Fibroblast of lung (primary cell): Measurements from ENCODE around the gene B4GALT2. TPM values are rescaled to one million over a fixed set of nuclear protein-coding genes. Genes with fewer than 3 reads are reported as not detected.

ENCODE experiments used
- DNase-seq, 2 donors: peaks; one replicate each; pipeline versions ENCODE4 v3.0.0 to v3.0.0-alpha.2; 2010; ENCODE audit warnings: low read depth in 2 of 2
- H2AFZ ChIP-seq: 2 replicates; pipeline ENCODE4 v1.5.1; 2012; ENCODE audit warnings: low read length, control low read depth, inconsistent platforms
- H3K27ac ChIP-seq: 2 replicates; pipeline ENCODE4 v1.5.1; 2011; ENCODE audit warnings: low read length, control low read depth; ENCODE audit not compliant: insufficient read depth
- H3K27me3 ChIP-seq: 2 replicates; pipeline ENCODE4 v1.5.1; 2011; ENCODE audit warnings: mild to moderate bottlenecking, low read length; ENCODE audit not compliant: control insufficient read depth, insufficient read depth
- H3K36me3 ChIP-seq: 2 replicates; pipeline ENCODE4 v1.5.1; 2011; ENCODE audit warnings: low read length; ENCODE audit not compliant: control insufficient read depth, insufficient read depth
- H3K4me1 ChIP-seq: 2 replicates; pipeline ENCODE4 v1.5.1; 2011; ENCODE audit warnings: low read length; ENCODE audit not compliant: control insufficient read depth, insufficient read depth; ENCODE audit errors: extremely low read depth
- H3K4me2 ChIP-seq: 2 replicates; pipeline ENCODE4 v1.5.1; 2011; ENCODE audit warnings: low read length, control low read depth; ENCODE audit not compliant: insufficient read depth; ENCODE audit errors: extremely low read depth
- H3K4me3 ChIP-seq, 4 experiments: fragments of 200-600 bp in 1 of 4; sonication (generic) in 1 of 4; replicated peaks in 1 of 4; 2 replicates each; pipeline ENCODE4 v1.5.1; 2011 to 2016; ENCODE audit warnings: low read length in 4 of 4, low read depth in 3 of 4, mild to moderate bottlenecking in 3 of 4, control low read depth in 2 of 4, inconsistent platforms in 1 of 4, mixed read lengths in 1 of 4; ENCODE audit not compliant: insufficient read depth in 1 of 4; ENCODE audit errors: control extremely low read depth in 1 of 4
- H3K79me2 ChIP-seq: 2 replicates; pipeline ENCODE4 v1.5.1; 2012; ENCODE audit warnings: mild to moderate bottlenecking, low read length, inconsistent platforms; ENCODE audit not compliant: control insufficient read depth, insufficient read depth
- H3K9ac ChIP-seq: 2 replicates; pipeline ENCODE4 v1.5.1; 2011; ENCODE audit warnings: mild to moderate bottlenecking, low read length, control low read depth; ENCODE audit not compliant: insufficient read depth
- H3K9me3 ChIP-seq: 2 replicates; pipeline ENCODE4 v1.5.1; 2012; ENCODE audit warnings: low read depth, low read length; ENCODE audit not compliant: control insufficient read depth, insufficient read depth
- H4K20me1 ChIP-seq: 2 replicates; pipeline ENCODE4 v1.5.1; 2011; ENCODE audit warnings: low read length; ENCODE audit not compliant: control insufficient read depth, insufficient read depth; ENCODE audit errors: extremely low read depth
- CTCF ChIP-seq, 2 donors: IDR thresholded peaks in 1 of 2; conservative IDR thresholded peaks in 1 of 2; 1 replicate in 1 of 2; 2 replicates in 1 of 2; pipeline ENCODE4 v1.5.1; 2011 to 2012; ENCODE audit warnings: low read length in 2 of 2, control low read depth in 1 of 2, inconsistent platforms in 1 of 2, low read depth in 1 of 2, mild to moderate bottlenecking in 1 of 2
- EZH2 ChIP-seq: IDR thresholded peaks from 2 replicates; pipeline ENCODE4 v1.5.1; 2012; ENCODE audit warnings: low read length, control low read depth, mild to moderate bottlenecking; ENCODE audit errors: missing control alignments
- polyA plus RNA-seq, 2 donors: library from polyadenylated mRNA; depleted of rRNA in 1 of 2; stranded (reverse) in 1 of 2; unstranded in 1 of 2; fragments of >200 nt; gene quantifications; 2 replicates each; pipeline ENCODE4 v1.2.1, GENCODE V29; 2011 to 2012; ENCODE audit warnings: missing spikeins in 1 of 2
- total RNA-seq: library from RNA; depleted of rRNA; stranded (reverse); fragments of >200 nt; gene quantifications from 2 replicates; pipeline ENCODE4 v1.2.1, GENCODE V29; 2014

Gene B4GALT2
- total and polyA plus RNA-seq, 2 donors (not counting 1 experiment from before 2014, with no cell fraction given) = 40.6 to 55.0 TPM

DNA sequence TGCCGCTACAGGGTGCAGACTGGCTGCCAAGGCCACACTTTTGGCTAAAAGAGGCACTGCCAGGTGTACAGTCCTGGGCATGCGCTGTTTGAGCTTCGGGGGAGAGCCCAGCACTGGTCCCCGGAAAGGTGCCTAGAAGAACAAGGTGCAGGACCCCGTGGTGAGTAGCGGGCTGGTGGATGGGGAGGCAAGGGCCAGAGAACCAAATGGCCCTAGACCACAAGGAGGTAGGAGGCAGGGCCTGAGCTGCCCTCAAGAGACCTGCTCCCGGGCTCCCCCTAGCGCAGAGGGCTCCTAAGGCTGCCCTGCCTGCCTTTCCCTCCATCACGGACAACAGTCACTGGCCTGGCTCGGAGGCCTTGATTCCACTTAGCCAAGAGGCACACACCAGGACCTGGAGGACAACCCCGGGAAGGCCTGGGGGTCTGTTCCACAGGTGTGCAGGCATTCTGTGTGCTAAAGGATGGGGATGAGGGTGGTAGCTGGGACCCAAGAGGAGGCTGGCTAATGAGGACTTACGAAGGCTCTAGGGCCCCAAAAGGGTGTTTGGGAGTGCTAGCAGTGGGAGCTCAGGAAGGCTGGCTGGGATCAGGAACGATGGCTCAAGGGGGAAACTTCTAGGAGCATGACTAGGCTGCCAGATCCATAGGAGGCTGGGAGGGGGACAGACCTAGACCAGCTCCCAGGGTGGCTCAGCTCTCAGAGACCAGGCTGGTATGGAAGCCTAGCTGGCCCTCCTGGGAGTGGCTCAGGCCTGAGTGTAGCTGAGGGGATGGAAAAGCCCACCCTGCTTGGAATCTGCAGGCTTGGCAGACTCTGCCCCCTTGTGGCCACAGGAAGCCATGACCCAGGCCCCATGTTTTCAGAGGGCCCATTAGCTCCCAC lies 44.7 kb upstream of the B4GALT2 start:
- Histone ChIP-seq H3K4me2 (peak overlapping the region; percentile 27), H2AFZ (no peak overlapping the region)

GRCh38 chr1:43934986-43935324 lies 44.1 kb upstream of the B4GALT2 start:
- Histone ChIP-seq H4K20me1 (no peaks in the 10 kb centered on the region), H3K9me3 (no peaks in the 10 kb centered on the region), H3K4me2 (no peak overlapping the region), H3K4me1 (peaks cover 9% of the 10 kb centered on the region), H2AFZ (no peak overlapping the region), H3K27ac (no peak overlapping the region), H3K27me3 (no peaks in the 10 kb centered on the region), H3K9ac (no peak overlapping the region), H3K79me2 (no peaks in the 10 kb centered on the region), H3K36me3 (no peaks in the 10 kb centered on the region), H3K4me3 (no peak overlapping the region)
- DNase-seq = no peak
- TF ChIP-seq EZH2 (no peak), CTCF (conservative IDR thresholded peaks at IDR 0.05 in 1 of 2, IDR thresholded peaks at IDR 0.05 in 1 of 2; ENCODE audit: low read depth in 1 of 2, low read length in 2 of 2) (no peak)

More for the DNA sequence above, 44.7 kb upstream of the B4GALT2 start:
- no peaks in the 10 kb centered on the region for H3K36me3 ChIP-seq
- no peak overlapping the region for H3K27ac ChIP-seq
- H3K4me3 ChIP-seq = peak overlapping the region in 1 of 4 experiments; percentile 54
- H4K20me1 ChIP-seq = no peaks in the 10 kb centered on the region
- no peaks in the 10 kb centered on the region for H3K9me3 ChIP-seq
- no peak for TF ChIP-seq EZH2
- TF ChIP-seq CTCF (conservative IDR thresholded peaks at IDR 0.05 in 1 of 2, IDR thresholded peaks at IDR 0.05 in 1 of 2; ENCODE audit: low read depth in 1 of 2, low read length in 2 of 2) = peak; percentile 75 to 92
- H3K9ac ChIP-seq = no peak overlapping the region
- H3K79me2 ChIP-seq = no peaks in the 10 kb centered on the region
- H3K4me1 ChIP-seq = peaks cover 9% of the 10 kb centered on the region
- peak; percentile 50 to 66 for DNase-seq
- no peaks in the 10 kb centered on the region for H3K27me3 ChIP-seq

DNA sequence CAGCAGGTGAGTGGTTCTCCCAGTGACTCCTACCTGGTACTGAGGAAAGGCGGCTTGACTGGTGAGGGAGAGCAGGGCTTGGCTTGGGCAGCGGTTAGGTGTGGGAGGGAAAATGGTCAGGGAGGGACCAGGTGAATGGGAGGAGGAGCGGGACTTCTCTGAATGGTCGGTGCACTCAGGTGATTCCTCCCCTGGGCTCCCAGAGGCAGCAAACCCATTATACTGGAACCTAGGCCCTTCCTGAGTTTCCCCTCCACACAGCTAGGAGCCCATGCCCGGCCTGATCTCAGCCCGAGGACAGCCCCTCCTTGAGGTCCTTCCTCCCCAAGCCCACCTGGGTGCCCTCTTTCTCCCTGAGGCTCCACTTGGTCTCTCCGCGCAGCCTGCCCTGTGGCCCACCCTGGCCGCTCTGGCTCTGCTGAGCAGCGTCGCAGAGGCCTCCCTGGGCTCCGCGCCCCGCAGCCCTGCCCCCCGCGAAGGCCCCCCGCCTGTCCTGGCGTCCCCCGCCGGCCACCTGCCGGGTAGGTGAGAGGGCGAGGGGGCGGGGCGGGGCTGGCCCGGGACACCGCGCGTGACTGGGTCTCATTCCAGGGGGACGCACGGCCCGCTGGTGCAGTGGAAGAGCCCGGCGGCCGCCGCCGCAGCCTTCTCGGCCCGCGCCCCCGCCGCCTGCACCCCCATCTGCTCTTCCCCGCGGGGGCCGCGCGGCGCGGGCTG lies 43.1 kb upstream of the B4GALT2 start:
- DNase-seq = no peak
- Histone ChIP-seq H2AFZ (no peak overlapping the region), H3K9me3 (no peaks in the 10 kb centered on the region), H3K27ac (no peak overlapping the region), H3K79me2 (no peaks in the 10 kb centered on the region), H3K4me2 (peak overlapping the region; percentile 44), H3K4me3 (peak overlapping the region in 2 of 4 experiments; percentile 7 to 40), H3K9ac (no peak overlapping the region), H3K4me1 (peaks cover 9% of the 10 kb centered on the region), H3K27me3 (no peaks in the 10 kb centered on the region), H3K36me3 (no peaks in the 10 kb centered on the region), H4K20me1 (no peaks in the 10 kb centered on the region)
- TF ChIP-seq CTCF (conservative IDR thresholded peaks at IDR 0.05 in 1 of 2, IDR thresholded peaks at IDR 0.05 in 1 of 2; ENCODE audit: low read depth in 1 of 2, low read length in 2 of 2) = no peak
- peak; percentile 28 for TF ChIP-seq EZH2
